HG02938 (cell line): ENCODE data around the gene RNF144A.

Experiments used
- ATAC-seq: cut with Tn5 transposase; IDR thresholded peaks from one replicate; pipeline ENCODE4 v1.9.1; 2021; ENCODE audit warnings: mild to moderate bottlenecking, moderate library complexity; ENCODE audit not compliant: unreplicated experiment

RNF144A gene

GRCh38 chr2:7037340-7038333 lies 120.4 kb downstream of the RNF144A start:
- peak; percentile 84 for ATAC-seq

GRCh38 chr2:7040547-7040946 lies 123.3 kb downstream of the RNF144A start:
- no peak for ATAC-seq

- no peak for ATAC-seq
Observed at GRCh38 chr2:7041421-7041820, 124.2 kb downstream of the RNF144A start.

GRCh38 chr2:7043690-7044089 lies 126.5 kb downstream of the RNF144A start:
- ATAC-seq: no peak

GRCh38 chr2:7044253-7045250 lies 127.3 kb downstream of the RNF144A start:
- peak; percentile 77 for ATAC-seq

- no peak for ATAC-seq
Observed at GRCh38 chr2:7045601-7046590, 128.7 kb downstream of the RNF144A start.

GRCh38 chr2:7047661-7048060 lies 130.4 kb downstream of the RNF144A start:
- ATAC-seq: no peak

- ATAC-seq: no peak
Observed at GRCh38 chr2:7048762-7049294, 131.6 kb downstream of the RNF144A start.

GRCh38 chr2:7052404-7052803 lies 135.2 kb downstream of the RNF144A start:
- peak; percentile 87 for ATAC-seq

GRCh38 chr2:7053650-7054265 lies 136.5 kb downstream of the RNF144A start:
- no peak for ATAC-seq

GRCh38 chr2:7057865-7058400 lies 140.7 kb downstream of the RNF144A start:
- ATAC-seq: peak; percentile 69

GRCh38 chr2:7060156-7060555 lies 142.9 kb downstream of the RNF144A start:
- ATAC-seq: no peak

GRCh38 chr2:7060631-7061449 lies 143.6 kb downstream of the RNF144A start:
- ATAC-seq: no peak

- ATAC-seq: no peak
Observed at GRCh38 chr2:7061450-7061789, 144.2 kb downstream of the RNF144A start.

- no peak for ATAC-seq
Observed at GRCh38 chr2:7061921-7062320, 144.7 kb downstream of the RNF144A start.

GRCh38 chr2:7063789-7064188 lies 146.6 kb downstream of the RNF144A start:
- ATAC-seq: no peak

GRCh38 chr2:7068457-7068856 lies 151.2 kb downstream of the RNF144A start:
- no peak for ATAC-seq

- ATAC-seq: no peak
Observed at GRCh38 chr2:7070483-7070882, 153.3 kb downstream of the RNF144A start.
